ENCODE data around the gene MED13L.

DNA sequence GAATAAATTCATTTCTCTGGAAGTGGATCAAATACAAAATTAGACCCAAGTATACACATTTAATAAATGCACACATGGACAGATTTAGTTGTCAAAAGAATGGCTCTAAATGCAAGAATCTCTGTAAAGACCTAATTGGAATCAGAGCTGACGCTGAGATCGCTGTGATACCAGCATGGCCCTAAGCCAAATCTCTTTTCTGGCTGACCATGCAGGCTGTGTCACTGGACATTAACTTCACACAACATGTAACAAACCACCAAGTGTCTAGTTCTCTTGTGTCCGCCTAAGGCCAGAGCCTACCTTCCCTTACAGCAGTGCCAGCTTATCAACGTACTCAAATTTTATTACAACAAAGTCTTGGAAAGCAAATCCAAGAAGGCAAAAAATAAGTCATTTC is 127.5 kb downstream of the MED13L start:
- TF ChIP-seq, protein P1, sequence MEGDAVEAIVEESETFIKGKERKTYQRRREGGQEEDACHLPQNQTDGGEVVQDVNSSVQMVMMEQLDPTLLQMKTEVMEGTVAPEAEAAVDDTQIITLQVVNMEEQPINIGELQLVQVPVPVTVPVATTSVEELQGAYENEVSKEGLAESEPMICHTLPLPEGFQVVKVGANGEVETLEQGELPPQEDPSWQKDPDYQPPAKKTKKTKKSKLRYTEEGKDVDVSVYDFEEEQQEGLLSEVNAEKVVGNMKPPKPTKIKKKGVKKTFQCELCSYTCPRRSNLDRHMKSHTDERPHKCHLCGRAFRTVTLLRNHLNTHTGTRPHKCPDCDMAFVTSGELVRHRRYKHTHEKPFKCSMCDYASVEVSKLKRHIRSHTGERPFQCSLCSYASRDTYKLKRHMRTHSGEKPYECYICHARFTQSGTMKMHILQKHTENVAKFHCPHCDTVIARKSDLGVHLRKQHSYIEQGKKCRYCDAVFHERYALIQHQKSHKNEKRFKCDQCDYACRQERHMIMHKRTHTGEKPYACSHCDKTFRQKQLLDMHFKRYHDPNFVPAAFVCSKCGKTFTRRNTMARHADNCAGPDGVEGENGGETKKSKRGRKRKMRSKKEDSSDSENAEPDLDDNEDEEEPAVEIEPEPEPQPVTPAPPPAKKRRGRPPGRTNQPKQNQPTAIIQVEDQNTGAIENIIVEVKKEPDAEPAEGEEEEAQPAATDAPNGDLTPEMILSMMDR (IDR thresholded peaks at IDR 0.05; ENCODE audit: borderline replicate concordance, extremely low read depth, low read length, poor library complexity, severe bottlenecking), result no peak
- TF ChIP-seq EZH2 (IDR thresholded peaks at IDR 0.05; ENCODE audit: borderline replicate concordance, low read depth, low read length, severe bottlenecking), result no peak

Measured in DND-41 (cell line).